ENCODE measurements around the gene ANKRD63. TPM values are rescaled to one million over a fixed set of nuclear protein-coding genes. Genes with fewer than 3 reads are reported as not detected.

The ANKRD63 gene
- total RNA-seq, 1 experiment from 2014 or later, result 0.46 TPM

GRCh38 chr15:40306371-40306770, 23.5 kb upstream of the ANKRD63 start:
- H3K56ac ChIP-seq (ENCODE audit: insufficient read length, low read depth, low read length), result no peak overlapping the region
- no peak overlapping the region for H4K5ac ChIP-seq (ENCODE audit: insufficient read length, low read depth, low read length)
- no peak overlapping the region for H3K18ac ChIP-seq (ENCODE audit: insufficient read length, low read depth, low read length)
- no peak overlapping the region for H4K8ac ChIP-seq (replicated peaks; ENCODE audit: insufficient read length, low read depth, low read length)
- H3K27me3 ChIP-seq (ENCODE audit: insufficient read depth, low read length), result no peaks in the 10 kb centered on the region
- no CpG with 5 or more reads among the region's 5 CpGs for WGBS (ENCODE audit: extremely low coverage, insufficient read length, low lambda C conversion rate)
- no peak overlapping the region for H4K91ac ChIP-seq (ENCODE audit: insufficient read length, low read depth, low read length)
- no peak overlapping the region for H2BK5ac ChIP-seq (ENCODE audit: insufficient read length, low read length)
- TF ChIP-seq CTCF (conservative IDR thresholded peaks at IDR 0.05), result no peak
- no peaks in the 10 kb centered on the region for H3K79me1 ChIP-seq (ENCODE audit: insufficient read depth, low read depth, low read length, poor library complexity, severe bottlenecking)
- no peaks in the 10 kb centered on the region for H3K9me3 ChIP-seq (ENCODE audit: control insufficient read depth, low read depth, low read length)
- H3K9ac ChIP-seq (ENCODE audit: extremely low read depth, insufficient read length, low read length), result no peak overlapping the region
- no peak overlapping the region for H2BK15ac ChIP-seq (ENCODE audit: low read depth, low read length)
- H3T11ph ChIP-seq (ENCODE audit: low read length), result no peak overlapping the region
- no peak overlapping the region for H2AFZ ChIP-seq (ENCODE audit: low read length)
- DNase-seq, result no peak
- H3K14ac ChIP-seq (ENCODE audit: insufficient read depth, low read length), result no peak overlapping the region
- H3K27ac Mint-ChIP-seq, result no peak overlapping the region; a peak in 1 of 7 replicates
- no peak overlapping the region for H2BK20ac ChIP-seq (ENCODE audit: low read depth, low read length, poor library complexity, severe bottlenecking)
- H3K36me3 Mint-ChIP-seq (ENCODE audit: insufficient read depth in 1 of 3, low read depth in 3 of 3), result no peaks in the 10 kb centered on the region; a peak in 1 of 7 replicates
- no peak overlapping the region for H2BK120ac ChIP-seq (ENCODE audit: low read depth, low read length, poor library complexity, severe bottlenecking)
- no peak overlapping the region for H3K4me2 ChIP-seq (ENCODE audit: insufficient read depth, insufficient read length, low read length)
- peaks cover 6% of the 10 kb centered on the region; the same call in 1 of the 2 replicates for H3K4me1 ChIP-seq (ENCODE audit: insufficient read depth, low read length)
- no peaks in the 10 kb centered on the region for H3K23me2 ChIP-seq (ENCODE audit: insufficient read length, low read depth, low read length, poor library complexity, severe bottlenecking)
- H3K27ac ChIP-seq (ENCODE audit: insufficient read length, low read depth, low read length), result no peak overlapping the region
- H4K20me1 ChIP-seq (ENCODE audit: control insufficient read depth, insufficient read depth, insufficient read length), result no peaks in the 10 kb centered on the region
- H3K27me3 Mint-ChIP-seq (ENCODE audit: low read depth), result peaks cover 25% of the 10 kb centered on the region
- H2BK12ac ChIP-seq (ENCODE audit: insufficient read length, low read depth, low read length), result no peak overlapping the region
- no peaks in the 10 kb centered on the region; a peak in 1 of 5 replicates for H3K9me3 Mint-ChIP-seq
- no peaks in the 10 kb centered on the region for H3K79me2 ChIP-seq (ENCODE audit: insufficient read depth, low read length)
- no peak overlapping the region for H2AK5ac ChIP-seq (ENCODE audit: insufficient read length, low read length)
- no peak overlapping the region for H3K4ac ChIP-seq (ENCODE audit: low read depth, low read length)
- no peak overlapping the region for H3K23ac ChIP-seq (ENCODE audit: insufficient read length, low read depth, low read length)
- H3K4me3 Mint-ChIP-seq, result no peak overlapping the region
- H3K4me1 Mint-ChIP-seq, result peaks cover 35 to 42% of the 10 kb centered on the region in 2 experiments
